ENCODE data around the gene PLAC8L1.

Gene PLAC8L1

DNA sequence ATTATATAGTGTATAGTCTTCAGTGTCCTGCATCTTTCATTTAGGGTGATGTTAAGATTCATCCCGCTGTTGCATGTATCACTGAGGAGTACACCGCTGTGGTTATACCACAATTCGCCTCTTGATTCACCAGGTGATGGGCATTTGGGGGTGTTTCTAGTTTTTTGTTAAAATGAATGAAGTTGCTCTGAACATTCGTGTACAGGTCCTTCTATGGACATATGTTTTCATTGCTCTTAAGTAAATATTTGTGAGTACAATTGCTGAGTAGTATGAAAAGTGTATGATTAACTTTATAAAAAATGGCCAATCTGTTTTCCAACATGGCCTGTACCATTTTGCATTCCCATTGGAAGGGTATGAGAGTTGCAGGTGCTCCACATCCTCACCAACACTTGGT, 61.7 kb downstream of the PLAC8L1 start:
- Histone ChIP-seq H3K9me3 (ENCODE audit: control insufficient read depth, insufficient read depth, low read length) (no peaks in the 10 kb centered on the region), H3K9ac (ENCODE audit: low read depth, low read length) (no peak overlapping the region), H3K36me3 (ENCODE audit: control insufficient read depth, insufficient read depth, low read length) (no peaks in the 10 kb centered on the region), H3K27me3 (ENCODE audit: control insufficient read depth, insufficient read depth, low read length) (no peaks in the 10 kb centered on the region), H3K4me1 (ENCODE audit: control insufficient read depth, insufficient read depth, low read length) (no peaks in the 10 kb centered on the region), H3K4me3 (ENCODE audit: low read depth, low read length) (no peak overlapping the region), H3K27ac (ENCODE audit: low read depth, low read length) (no peak overlapping the region)

DNA sequence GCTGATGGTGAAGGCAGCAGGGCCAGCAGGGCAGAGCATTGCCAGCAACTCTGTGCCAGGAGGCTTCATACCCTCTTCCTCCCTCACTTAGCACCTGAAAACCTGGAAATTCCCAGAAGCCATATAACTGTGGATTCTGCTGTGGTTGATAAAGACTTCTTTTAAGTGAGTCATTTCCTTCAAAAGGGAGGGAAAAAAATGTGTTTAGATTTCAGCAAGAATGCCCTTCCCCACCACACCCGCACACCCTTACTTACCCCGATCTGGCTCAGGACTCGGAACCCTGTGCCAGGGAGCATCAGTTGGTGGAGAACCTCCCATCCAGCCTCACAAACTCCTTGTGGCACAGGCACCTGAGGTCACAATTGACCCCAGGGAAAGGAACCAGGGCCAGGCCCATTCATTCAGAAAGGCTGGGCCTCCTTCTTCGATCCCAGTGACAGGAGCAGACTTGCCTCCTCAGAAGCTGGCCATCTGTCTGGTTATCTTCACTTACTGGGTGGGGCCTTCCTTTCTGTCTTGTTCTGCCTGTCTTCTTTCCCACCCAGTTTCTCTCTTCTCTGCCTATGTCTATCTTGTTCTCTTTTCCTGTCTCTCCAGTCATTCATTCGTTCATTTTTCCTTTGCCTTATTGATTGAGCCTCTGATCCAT, 62.6 kb downstream of the PLAC8L1 start:
- no peak overlapping the region for H3K9ac ChIP-seq (ENCODE audit: low read depth, low read length)
- H3K9me3 ChIP-seq (ENCODE audit: control insufficient read depth, insufficient read depth, low read length) = no peaks in the 10 kb centered on the region
- no peak overlapping the region for H3K4me3 ChIP-seq (ENCODE audit: low read depth, low read length)
- no peaks in the 10 kb centered on the region for H3K27me3 ChIP-seq (ENCODE audit: control insufficient read depth, insufficient read depth, low read length)
- H3K27ac ChIP-seq (ENCODE audit: low read depth, low read length) = no peak overlapping the region
- no peaks in the 10 kb centered on the region for H3K36me3 ChIP-seq (ENCODE audit: control insufficient read depth, insufficient read depth, low read length)
- H3K4me1 ChIP-seq (ENCODE audit: control insufficient read depth, insufficient read depth, low read length) = no peaks in the 10 kb centered on the region

DNA sequence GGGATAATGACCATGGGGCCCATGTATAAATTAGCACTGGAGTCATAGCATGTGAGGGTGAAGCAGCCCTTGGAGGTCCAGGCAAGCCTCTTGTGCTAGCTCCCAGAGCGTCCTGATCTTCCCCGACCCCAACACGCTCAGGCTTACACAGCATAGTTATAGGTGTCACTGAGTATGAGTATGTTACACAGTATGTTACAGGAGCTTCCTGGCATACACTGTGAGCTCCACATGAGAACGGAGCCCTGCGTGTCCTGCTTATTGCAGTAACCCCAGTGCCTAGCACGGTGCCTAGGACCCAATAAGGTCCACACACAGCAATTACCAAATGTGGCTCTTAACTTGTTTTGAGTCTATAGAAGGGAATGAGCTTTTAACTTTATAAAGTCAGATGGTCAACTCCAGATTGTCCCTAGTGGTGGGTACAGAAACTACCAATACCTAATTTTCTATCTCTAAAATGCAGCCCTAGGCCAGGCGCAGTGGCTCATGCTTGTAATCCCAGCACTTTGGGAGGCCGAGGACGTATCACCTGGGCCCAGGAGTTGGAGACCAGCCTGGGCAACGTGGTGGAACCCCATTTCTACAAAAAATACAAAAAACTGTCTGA, 64.1 kb downstream of the PLAC8L1 start:
- no peak overlapping the region for H3K4me3 ChIP-seq (ENCODE audit: low read depth, low read length)
- no peaks in the 10 kb centered on the region for H3K9me3 ChIP-seq (ENCODE audit: control insufficient read depth, insufficient read depth, low read length)
- no peak overlapping the region for H3K27ac ChIP-seq (ENCODE audit: low read depth, low read length)
- H3K9ac ChIP-seq (ENCODE audit: low read depth, low read length) = no peak overlapping the region
- no peaks in the 10 kb centered on the region for H3K27me3 ChIP-seq (ENCODE audit: control insufficient read depth, insufficient read depth, low read length)
- no peaks in the 10 kb centered on the region for H3K4me1 ChIP-seq (ENCODE audit: control insufficient read depth, insufficient read depth, low read length)
- H3K36me3 ChIP-seq (ENCODE audit: control insufficient read depth, insufficient read depth, low read length) = no peaks in the 10 kb centered on the region

DNA sequence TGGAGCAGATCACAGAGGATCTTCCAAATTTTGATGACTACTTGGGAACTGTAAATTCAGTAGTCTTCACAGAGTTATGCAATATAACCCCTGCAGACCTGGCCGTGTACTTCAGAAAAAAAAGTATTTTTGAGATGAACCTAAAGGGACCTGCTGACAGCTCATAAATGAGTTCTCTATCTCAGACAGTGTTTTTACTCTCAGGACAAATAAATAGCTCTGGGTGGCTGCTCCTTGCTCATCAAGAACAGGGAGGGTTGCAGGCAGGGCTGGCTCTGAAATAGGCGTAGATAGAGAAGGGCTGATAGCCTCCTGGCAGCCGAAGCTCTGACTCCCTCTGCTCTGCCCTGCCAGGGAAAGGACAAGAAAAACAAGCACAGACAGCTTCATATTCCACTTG, 64.8 kb downstream of the PLAC8L1 start:
- H3K4me3 ChIP-seq (ENCODE audit: low read depth, low read length) = no peak overlapping the region
- no peaks in the 10 kb centered on the region for H3K36me3 ChIP-seq (ENCODE audit: control insufficient read depth, insufficient read depth, low read length)
- no peaks in the 10 kb centered on the region for H3K27me3 ChIP-seq (ENCODE audit: control insufficient read depth, insufficient read depth, low read length)
- no peak overlapping the region for H3K9ac ChIP-seq (ENCODE audit: low read depth, low read length)
- H3K27ac ChIP-seq (ENCODE audit: low read depth, low read length) = no peak overlapping the region
- H3K9me3 ChIP-seq (ENCODE audit: control insufficient read depth, insufficient read depth, low read length) = no peaks in the 10 kb centered on the region
- H3K4me1 ChIP-seq (ENCODE audit: control insufficient read depth, insufficient read depth, low read length) = no peaks in the 10 kb centered on the region

DNA sequence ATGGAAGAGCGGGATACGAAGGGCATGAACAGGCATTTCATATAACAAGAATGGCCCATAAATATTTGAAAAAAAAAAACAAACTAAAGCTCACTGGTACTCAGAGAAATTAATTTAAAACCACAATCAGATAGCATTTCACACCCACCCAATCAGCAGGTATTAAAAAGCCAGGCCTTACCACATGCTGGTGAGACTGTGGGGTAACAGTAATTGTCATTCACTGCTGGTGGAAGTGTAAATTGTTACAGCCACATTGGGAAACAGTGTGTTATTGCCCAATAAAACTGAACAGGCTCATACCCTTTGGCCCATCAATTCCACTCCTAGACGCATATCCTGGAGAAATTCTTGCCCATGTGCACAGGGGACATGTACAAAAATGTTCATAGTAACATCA, 66.0 kb downstream of the PLAC8L1 start:
- no peaks in the 10 kb centered on the region for H3K27me3 ChIP-seq (ENCODE audit: control insufficient read depth, insufficient read depth, low read length)
- no peaks in the 10 kb centered on the region for H3K36me3 ChIP-seq (ENCODE audit: control insufficient read depth, insufficient read depth, low read length)
- H3K9me3 ChIP-seq (ENCODE audit: control insufficient read depth, insufficient read depth, low read length) = no peaks in the 10 kb centered on the region
- no peaks in the 10 kb centered on the region for H3K4me1 ChIP-seq (ENCODE audit: control insufficient read depth, insufficient read depth, low read length)
- no peak overlapping the region for H3K9ac ChIP-seq (ENCODE audit: low read depth, low read length)
- no peak overlapping the region for H3K4me3 ChIP-seq (ENCODE audit: low read depth, low read length)
- no peak overlapping the region for H3K27ac ChIP-seq (ENCODE audit: low read depth, low read length)

DNA sequence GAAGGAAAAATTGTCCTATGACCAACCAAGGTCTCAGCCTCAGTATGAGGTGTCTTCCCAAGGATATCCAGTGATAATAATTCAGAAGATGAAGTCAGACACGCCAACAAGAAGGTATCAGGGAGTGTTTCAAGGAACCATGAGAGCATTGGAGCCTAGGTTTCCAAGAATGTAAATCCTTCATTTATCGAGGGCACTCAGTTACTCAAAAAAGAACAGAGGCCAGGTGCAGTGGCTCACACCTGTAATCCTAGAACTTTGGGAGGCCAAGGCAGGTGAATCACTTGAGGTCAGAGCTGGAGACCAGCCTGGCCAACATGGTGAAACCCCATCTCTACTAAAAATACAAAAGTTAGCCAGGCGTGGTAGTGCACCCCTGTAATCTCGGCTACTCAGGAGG, 70.8 kb downstream of the PLAC8L1 start:
- Histone ChIP-seq H3K36me3 (ENCODE audit: control insufficient read depth, insufficient read depth, low read length) (no peaks in the 10 kb centered on the region), H3K27me3 (ENCODE audit: control insufficient read depth, insufficient read depth, low read length) (no peaks in the 10 kb centered on the region), H3K4me1 (ENCODE audit: control insufficient read depth, insufficient read depth, low read length) (no peaks in the 10 kb centered on the region), H3K9ac (ENCODE audit: low read depth, low read length) (no peak overlapping the region), H3K4me3 (ENCODE audit: low read depth, low read length) (no peak overlapping the region), H3K9me3 (ENCODE audit: control insufficient read depth, insufficient read depth, low read length) (no peaks in the 10 kb centered on the region), H3K27ac (ENCODE audit: low read depth, low read length) (no peak overlapping the region)

Measured in HUES48 (cell line).